ENCODE results near the gene FSIP2. TPM values are rescaled to one million over a fixed set of nuclear protein-coding genes. Genes with fewer than 3 reads are reported as not detected.

The FSIP2 gene
- total RNA-seq, 2 experiments from 2014 or later, result 0.13 to 0.26 TPM

GRCh38 chr2:185782223-185782769, 43.7 kb downstream of the FSIP2 start:
- ChIA-PET POLR2A (no interaction called here), CTCF (no interaction called here)
- Mint-ChIP-seq H3K4me3 (no peak overlapping the region), H3K27ac (no peak overlapping the region), H3K9me3 (ENCODE audit: insufficient read depth) (peaks cover 6% of the 10 kb centered on the region), H3K36me3 (ENCODE audit: low read depth) (no peaks in the 10 kb centered on the region), H3K4me1 (ENCODE audit: low read depth) (no peaks in the 10 kb centered on the region), H3K27me3 (ENCODE audit: low read depth) (no peaks in the 10 kb centered on the region)
- DNase-seq (no peak), ATAC-seq (no peak)

GRCh38 chr2:185785156-185785555, 46.6 kb downstream of the FSIP2 start:
- Mint-ChIP-seq H3K4me3 (no peak overlapping the region), H3K27me3 (ENCODE audit: low read depth) (no peaks in the 10 kb centered on the region), H3K36me3 (ENCODE audit: low read depth) (no peaks in the 10 kb centered on the region), H3K27ac (no peak overlapping the region), H3K4me1 (ENCODE audit: low read depth) (no peaks in the 10 kb centered on the region), H3K9me3 (ENCODE audit: insufficient read depth) (no peaks in the 10 kb centered on the region)
- ATAC-seq, result no peak
- ChIA-PET POLR2A (no interaction called here), CTCF (interaction anchor here (0.7 kb wide), 1 partner anchor 12 kb away, joined by 4 read pairs; no protein-coding TSS in a partner anchor)
- DNase-seq, result no peak

- no peaks in the 10 kb centered on the region for H3K36me3 Mint-ChIP-seq (ENCODE audit: low read depth)
- ATAC-seq (no peak), DNase-seq (no peak)
- no peaks in the 10 kb centered on the region for H3K9me3 Mint-ChIP-seq (ENCODE audit: insufficient read depth)
- ChIA-PET CTCF (no interaction called here), POLR2A (no interaction called here)
- no peaks in the 10 kb centered on the region for H3K4me1 Mint-ChIP-seq (ENCODE audit: low read depth)
- no peak overlapping the region for H3K27ac Mint-ChIP-seq
- no peaks in the 10 kb centered on the region for H3K27me3 Mint-ChIP-seq (ENCODE audit: low read depth)
- no peak overlapping the region for H3K4me3 Mint-ChIP-seq
Observed at GRCh38 chr2:185785851-185786473, 47.4 kb downstream of the FSIP2 start.

GRCh38 chr2:185787227-185788145, 48.9 kb downstream of the FSIP2 start:
- H3K4me3 Mint-ChIP-seq, result no peak overlapping the region

GRCh38 chr2:185790361-185790760, 51.8 kb downstream of the FSIP2 start:
- Mint-ChIP-seq H3K36me3 (ENCODE audit: low read depth) (no peaks in the 10 kb centered on the region), H3K9me3 (ENCODE audit: insufficient read depth) (peaks cover 3% of the 10 kb centered on the region), H3K4me3 (no peak overlapping the region), H3K4me1 (ENCODE audit: low read depth) (no peaks in the 10 kb centered on the region), H3K27ac (no peak overlapping the region), H3K27me3 (ENCODE audit: low read depth) (no peaks in the 10 kb centered on the region)
- DNase-seq (no peak), ATAC-seq (no peak)
- ChIA-PET POLR2A (no interaction called here), CTCF (no interaction called here)

More at GRCh38 chr2:185787227-185788145, 48.9 kb downstream of the FSIP2 start:
- Mint-ChIP-seq H3K4me1 (ENCODE audit: low read depth) (no peaks in the 10 kb centered on the region), H3K27ac (no peak overlapping the region), H3K27me3 (ENCODE audit: low read depth) (no peaks in the 10 kb centered on the region), H3K9me3 (ENCODE audit: insufficient read depth) (no peaks in the 10 kb centered on the region), H3K36me3 (ENCODE audit: low read depth) (no peaks in the 10 kb centered on the region)
- CTCF ChIA-PET, result no interaction called here
- POLR2A ChIA-PET, result no interaction called here
- no peak for DNase-seq
- no peak for ATAC-seq

- POLR2A ChIA-PET, result no interaction called here
- CTCF ChIA-PET, result no interaction called here
- ATAC-seq, result no peak
- Mint-ChIP-seq H3K36me3 (ENCODE audit: low read depth) (no peaks in the 10 kb centered on the region), H3K4me3 (no peak overlapping the region), H3K27me3 (ENCODE audit: low read depth) (no peaks in the 10 kb centered on the region), H3K4me1 (ENCODE audit: low read depth) (no peaks in the 10 kb centered on the region), H3K9me3 (ENCODE audit: insufficient read depth) (peaks cover 3% of the 10 kb centered on the region), H3K27ac (no peak overlapping the region)
- DNase-seq, result no peak
Observed at GRCh38 chr2:185793532-185794345, 55.1 kb downstream of the FSIP2 start.

GRCh38 chr2:185796758-185797157, 58.2 kb downstream of the FSIP2 start:
- Mint-ChIP-seq H3K4me1 (ENCODE audit: low read depth) (no peaks in the 10 kb centered on the region), H3K27ac (no peak overlapping the region), H3K27me3 (ENCODE audit: low read depth) (no peaks in the 10 kb centered on the region), H3K4me3 (no peak overlapping the region), H3K9me3 (ENCODE audit: insufficient read depth) (peaks cover 3% of the 10 kb centered on the region), H3K36me3 (ENCODE audit: low read depth) (no peaks in the 10 kb centered on the region)
- ATAC-seq (no peak), DNase-seq (no peak)
- ChIA-PET CTCF (interaction anchor here (0.9 kb wide), 1 partner anchor 12 kb away, joined by 4 read pairs; no protein-coding TSS in a partner anchor), POLR2A (no interaction called here)

GRCh38 chr2:185802926-185803325, 64.3 kb downstream of the FSIP2 start:
- H3K9me3 Mint-ChIP-seq (ENCODE audit: insufficient read depth), result no peaks in the 10 kb centered on the region

GRCh38 chr2:185806783-185807182, 68.2 kb downstream of the FSIP2 start:
- ATAC-seq, result no peak
- H3K36me3 Mint-ChIP-seq (ENCODE audit: low read depth), result no peaks in the 10 kb centered on the region
- no peak for DNase-seq
- ChIA-PET POLR2A (no interaction called here), CTCF (no interaction called here)
- no peaks in the 10 kb centered on the region for H3K4me1 Mint-ChIP-seq (ENCODE audit: low read depth)
- H3K4me3 Mint-ChIP-seq, result no peak overlapping the region
- H3K27ac Mint-ChIP-seq, result no peak overlapping the region
- H3K9me3 Mint-ChIP-seq (ENCODE audit: insufficient read depth), result no peaks in the 10 kb centered on the region
- no peaks in the 10 kb centered on the region for H3K27me3 Mint-ChIP-seq (ENCODE audit: low read depth)

More at GRCh38 chr2:185802926-185803325, 64.3 kb downstream of the FSIP2 start:
- H3K36me3 Mint-ChIP-seq (ENCODE audit: low read depth), result no peaks in the 10 kb centered on the region
- H3K27ac Mint-ChIP-seq, result no peak overlapping the region
- H3K4me1 Mint-ChIP-seq (ENCODE audit: low read depth), result no peaks in the 10 kb centered on the region
- H3K4me3 Mint-ChIP-seq, result no peak overlapping the region
- DNase-seq (no peak), ATAC-seq (no peak)
- H3K27me3 Mint-ChIP-seq (ENCODE audit: low read depth), result no peaks in the 10 kb centered on the region
- ChIA-PET POLR2A (no interaction called here), CTCF (no interaction called here)

GRCh38 chr2:185807351-185807750, 68.7 kb downstream of the FSIP2 start:
- no peak overlapping the region for H3K27ac Mint-ChIP-seq
- DNase-seq (no peak), ATAC-seq (no peak)
- H3K9me3 Mint-ChIP-seq (ENCODE audit: insufficient read depth), result no peaks in the 10 kb centered on the region
- H3K4me1 Mint-ChIP-seq (ENCODE audit: low read depth), result no peaks in the 10 kb centered on the region
- no peaks in the 10 kb centered on the region for H3K27me3 Mint-ChIP-seq (ENCODE audit: low read depth)
- ChIA-PET POLR2A (no interaction called here), CTCF (no interaction called here)
- H3K4me3 Mint-ChIP-seq, result no peak overlapping the region
- H3K36me3 Mint-ChIP-seq (ENCODE audit: low read depth), result no peaks in the 10 kb centered on the region

GRCh38 chr2:185811580-185811979, 73.0 kb downstream of the FSIP2 start:
- CTCF ChIA-PET, result no interaction called here
- H3K27ac Mint-ChIP-seq, result no peak overlapping the region
- H3K36me3 Mint-ChIP-seq (ENCODE audit: low read depth), result no peaks in the 10 kb centered on the region
- no peaks in the 10 kb centered on the region for H3K4me1 Mint-ChIP-seq (ENCODE audit: low read depth)
- no peak for ATAC-seq
- no peaks in the 10 kb centered on the region for H3K27me3 Mint-ChIP-seq (ENCODE audit: low read depth)
- no peak for DNase-seq
- no peak overlapping the region for H3K4me3 Mint-ChIP-seq
- H3K9me3 Mint-ChIP-seq (ENCODE audit: insufficient read depth), result peaks cover 7% of the 10 kb centered on the region
- POLR2A ChIA-PET, result no interaction called here

GRCh38 chr2:185813707-185814106, 75.1 kb downstream of the FSIP2 start:
- Mint-ChIP-seq H3K4me3 (no peak overlapping the region), H3K27me3 (ENCODE audit: low read depth) (no peaks in the 10 kb centered on the region), H3K27ac (no peak overlapping the region), H3K36me3 (ENCODE audit: low read depth) (no peaks in the 10 kb centered on the region), H3K9me3 (ENCODE audit: insufficient read depth) (peaks cover 7% of the 10 kb centered on the region), H3K4me1 (ENCODE audit: low read depth) (no peaks in the 10 kb centered on the region)
- CTCF ChIA-PET, result no interaction called here
- no peak for ATAC-seq
- POLR2A ChIA-PET, result no interaction called here
- DNase-seq, result no peak
